ENCODE results near the gene DNAJC22. TPM values are rescaled to one million over a fixed set of nuclear protein-coding genes. Genes with fewer than 3 reads are reported as not detected.
"Not testable (repeated sequence)": the region's sequence is repeated elsewhere in the genome, so short reads cannot be mapped to it uniquely, and the experiment has no call there.

DNAJC22 gene
- total RNA-seq, 1 experiment from 2014 or later, result 0.24 TPM

DNA sequence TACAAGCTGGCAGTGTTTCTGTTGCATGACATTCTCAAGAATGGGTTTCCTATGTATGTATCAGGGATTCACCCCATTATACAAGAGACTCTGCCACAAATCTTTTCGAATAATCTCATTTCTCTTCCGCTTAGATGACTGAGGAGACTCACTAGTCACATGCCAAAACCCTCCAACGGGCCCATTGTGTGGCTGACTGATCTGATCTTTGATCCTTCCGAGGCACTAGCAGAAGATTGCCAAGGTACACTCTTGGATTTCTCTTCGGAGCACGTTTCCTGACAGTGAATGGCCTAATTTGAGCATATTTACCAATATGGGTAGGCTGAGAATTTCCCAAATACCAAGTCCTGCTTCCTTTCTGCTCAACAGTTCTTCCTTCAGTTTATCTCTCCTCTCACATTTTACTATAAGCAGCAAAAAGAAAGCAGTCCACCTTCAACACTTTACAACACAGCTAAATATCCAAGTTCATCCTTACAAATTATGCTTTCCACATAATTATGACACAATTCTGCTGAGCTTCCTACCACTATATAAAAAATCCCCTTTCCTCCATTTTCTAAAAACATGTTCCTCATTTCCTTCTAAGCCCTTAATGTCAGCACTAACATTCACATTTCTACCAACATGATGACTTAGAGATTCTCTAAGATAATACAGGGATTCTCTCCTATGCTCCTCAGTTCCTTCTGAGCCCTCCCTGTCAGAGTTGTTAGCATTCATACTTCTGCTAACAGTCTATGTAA, 40.8 kb upstream of the DNAJC22 start (continued):
- TF ChIP-seq ZNF532 (CRISPR knock-in tag; IDR thresholded peaks at IDR 0.05; ENCODE audit: borderline replicate concordance), result no peak
- TF ChIP-seq FOXK1 (CRISPR knock-in tag; IDR thresholded peaks at IDR 0.05), result no peak
- TF ChIP-seq E2F4 (CRISPR knock-in tag; IDR thresholded peaks at IDR 0.05; ENCODE audit: borderline replicate concordance, low read depth), result no peak
- TF ChIP-seq ZNF281 (CRISPR knock-in tag; IDR thresholded peaks at IDR 0.05), result no peak
- TF ChIP-seq, protein P1, sequence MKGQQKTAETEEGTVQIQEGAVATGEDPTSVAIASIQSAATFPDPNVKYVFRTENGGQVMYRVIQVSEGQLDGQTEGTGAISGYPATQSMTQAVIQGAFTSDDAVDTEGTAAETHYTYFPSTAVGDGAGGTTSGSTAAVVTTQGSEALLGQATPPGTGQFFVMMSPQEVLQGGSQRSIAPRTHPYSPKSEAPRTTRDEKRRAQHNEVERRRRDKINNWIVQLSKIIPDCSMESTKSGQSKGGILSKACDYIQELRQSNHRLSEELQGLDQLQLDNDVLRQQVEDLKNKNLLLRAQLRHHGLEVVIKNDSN (CRISPR knock-in tag; IDR thresholded peaks at IDR 0.05), result no peak
- TF ChIP-seq NR2C2 (CRISPR knock-in tag; IDR thresholded peaks at IDR 0.05), result no peak

- DNase-seq (ENCODE audit: low spot score) (no peak), ATAC-seq (no peak)
- Mint-ChIP-seq H3K27ac (no peak overlapping the region), H3K4me1 (no peaks in the 10 kb centered on the region), H3K4me3 (no peak overlapping the region), H3K9me3 (no peaks in the 10 kb centered on the region), H3K36me3 (no peaks in the 10 kb centered on the region), H3K27me3 (ENCODE audit: low read depth) (peaks cover 45% of the 10 kb centered on the region)
- POLR2A ChIA-PET, result no interaction called here
- CTCF ChIA-PET, result interaction anchor here (1.0 to 1.2 kb wide), 2 partner anchors 22 to 40 kb away, joined by 3 read pairs; no protein-coding TSS in a partner anchor
- TF ChIP-seq, protein P2, sequence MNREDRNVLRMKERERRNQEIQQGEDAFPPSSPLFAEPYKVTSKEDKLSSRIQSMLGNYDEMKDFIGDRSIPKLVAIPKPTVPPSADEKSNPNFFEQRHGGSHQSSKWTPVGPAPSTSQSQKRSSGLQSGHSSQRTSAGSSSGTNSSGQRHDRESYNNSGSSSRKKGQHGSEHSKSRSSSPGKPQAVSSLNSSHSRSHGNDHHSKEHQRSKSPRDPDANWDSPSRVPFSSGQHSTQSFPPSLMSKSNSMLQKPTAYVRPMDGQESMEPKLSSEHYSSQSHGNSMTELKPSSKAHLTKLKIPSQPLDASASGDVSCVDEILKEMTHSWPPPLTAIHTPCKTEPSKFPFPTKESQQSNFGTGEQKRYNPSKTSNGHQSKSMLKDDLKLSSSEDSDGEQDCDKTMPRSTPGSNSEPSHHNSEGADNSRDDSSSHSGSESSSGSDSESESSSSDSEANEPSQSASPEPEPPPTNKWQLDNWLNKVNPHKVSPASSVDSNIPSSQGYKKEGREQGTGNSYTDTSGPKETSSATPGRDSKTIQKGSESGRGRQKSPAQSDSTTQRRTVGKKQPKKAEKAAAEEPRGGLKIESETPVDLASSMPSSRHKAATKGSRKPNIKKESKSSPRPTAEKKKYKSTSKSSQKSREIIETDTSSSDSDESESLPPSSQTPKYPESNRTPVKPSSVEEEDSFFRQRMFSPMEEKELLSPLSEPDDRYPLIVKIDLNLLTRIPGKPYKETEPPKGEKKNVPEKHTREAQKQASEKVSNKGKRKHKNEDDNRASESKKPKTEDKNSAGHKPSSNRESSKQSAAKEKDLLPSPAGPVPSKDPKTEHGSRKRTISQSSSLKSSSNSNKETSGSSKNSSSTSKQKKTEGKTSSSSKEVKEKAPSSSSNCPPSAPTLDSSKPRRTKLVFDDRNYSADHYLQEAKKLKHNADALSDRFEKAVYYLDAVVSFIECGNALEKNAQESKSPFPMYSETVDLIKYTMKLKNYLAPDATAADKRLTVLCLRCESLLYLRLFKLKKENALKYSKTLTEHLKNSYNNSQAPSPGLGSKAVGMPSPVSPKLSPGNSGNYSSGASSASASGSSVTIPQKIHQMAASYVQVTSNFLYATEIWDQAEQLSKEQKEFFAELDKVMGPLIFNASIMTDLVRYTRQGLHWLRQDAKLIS (CRISPR knock-in tag; IDR thresholded peaks at IDR 0.05; ENCODE audit: borderline replicate concordance), result no peak
- TF ChIP-seq NFATC4 (CRISPR knock-in tag; IDR thresholded peaks at IDR 0.05), result no peak
Measured at GRCh38 chr12:49309386-49309785, 37.3 kb upstream of the DNAJC22 start.

DNA sequence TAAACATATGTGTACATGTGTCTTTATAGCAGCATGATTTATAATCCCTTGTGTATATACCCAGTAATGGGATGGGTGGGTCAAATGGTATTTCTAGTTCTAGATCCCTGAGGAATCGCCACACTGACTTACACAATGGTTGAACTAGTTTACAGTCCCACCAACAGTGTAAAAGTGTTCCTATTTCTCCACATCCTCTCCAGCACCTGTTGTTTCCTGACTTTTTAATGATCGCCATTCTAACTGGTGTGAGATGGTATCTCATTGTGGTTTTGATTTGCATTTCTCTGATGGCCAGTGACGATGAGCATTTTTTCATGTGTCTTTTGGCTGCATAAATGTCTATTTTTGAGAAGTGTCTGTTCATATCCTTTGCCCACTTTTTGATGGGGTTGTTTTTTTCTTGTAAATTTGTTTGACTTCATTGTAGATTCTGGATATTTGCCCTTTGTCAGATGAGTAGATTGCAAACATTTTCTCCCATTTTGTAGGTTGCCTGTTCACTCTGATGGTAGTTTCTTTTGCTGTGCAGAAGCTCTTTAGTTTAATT, 36.2 kb upstream of the DNAJC22 start:
- not testable (repeated sequence) for H3K27ac Mint-ChIP-seq, H3K4me3 Mint-ChIP-seq
- peaks cover 39% of the 10 kb centered on the region for H3K27me3 Mint-ChIP-seq (ENCODE audit: low read depth)

More for the DNA sequence above, 36.2 kb upstream of the DNAJC22 start:
- DNase-seq (ENCODE audit: low spot score); H3K9me3 Mint-ChIP-seq; POLR2A ChIA-PET; ATAC-seq; H3K4me1 Mint-ChIP-seq; H3K36me3 Mint-ChIP-seq: not testable (repeated sequence)
- CTCF ChIA-PET, result interaction anchor here (1.2 kb wide), 1 partner anchor 35 kb away, joined by 3 read pairs; no protein-coding TSS in a partner anchor

Data from WTC11 (cell line).